Lower lobe of right lung (tissue), 2 donors: Measurements from ENCODE around the gene IMMP1L. TPM values are rescaled to one million over a fixed set of nuclear protein-coding genes. Genes with fewer than 3 reads are reported as not detected.

Experiments
- ATAC-seq, 2 donors: fragments of 200-7000 bp; cut with Tn5 transposase; one replicate each; pipeline ENCODE4 v1.9.1; 2020 to 2022; ENCODE audit warnings: mild to moderate bottlenecking in 2 of 2, moderate library complexity in 2 of 2
- DNase-seq: peaks from one replicate; pipeline ENCODE4 v3.0.0-alpha.2; 2020
- H3K27ac ChIP-seq: fragments of 200-600 bp; one replicate; pipeline ENCODE4 v1.8.0; 2022
- H3K27me3 ChIP-seq: fragments of 200-600 bp; one replicate; pipeline ENCODE4 v1.8.0; 2022; ENCODE audit warnings: low read depth
- H3K36me3 ChIP-seq: fragments of 200-600 bp; one replicate; pipeline ENCODE4 v1.8.0; 2022; ENCODE audit warnings: mild to moderate bottlenecking
- H3K4me1 ChIP-seq: fragments of 200-600 bp; one replicate; pipeline ENCODE4 v1.8.0; 2022
- H3K4me3 ChIP-seq: fragments of 200-600 bp; one replicate; pipeline ENCODE4 v1.8.0; 2022; ENCODE audit warnings: mild to moderate bottlenecking
- H3K9me3 ChIP-seq: fragments of 200-600 bp; one replicate; pipeline ENCODE4 v1.8.0; 2022
- intact Hi-C: fragments of 100-400 bp; cut with DNase I; formaldehyde crosslinking; loops from one replicate; pipeline ENCODE4 v1.11.0; 2022
- total RNA-seq: library from RNA; stranded (reverse); fragmentation: NEBNext Ultra II Directional; extraction: Animal tissue kit (Norgen Biotek cat#: 25700); gene quantifications from one replicate; pipeline ENCODE4 v1.2.1, GENCODE V29; 2021
- TF ChIP-seq, protein P1 (sequence below): fragments of 200-600 bp; IDR thresholded peaks from one replicate; pipeline ENCODE4 v1.8.0; 2022; ENCODE audit warnings: antibody characterized with exemption, mild to moderate bottlenecking
- donor health status: DM: no; HTN: yes; CAD: no; lungs with severe emphysema.

IMMP1L gene
- total RNA-seq, 1 donor from 2014 or later, result 14.4 TPM

DNA sequence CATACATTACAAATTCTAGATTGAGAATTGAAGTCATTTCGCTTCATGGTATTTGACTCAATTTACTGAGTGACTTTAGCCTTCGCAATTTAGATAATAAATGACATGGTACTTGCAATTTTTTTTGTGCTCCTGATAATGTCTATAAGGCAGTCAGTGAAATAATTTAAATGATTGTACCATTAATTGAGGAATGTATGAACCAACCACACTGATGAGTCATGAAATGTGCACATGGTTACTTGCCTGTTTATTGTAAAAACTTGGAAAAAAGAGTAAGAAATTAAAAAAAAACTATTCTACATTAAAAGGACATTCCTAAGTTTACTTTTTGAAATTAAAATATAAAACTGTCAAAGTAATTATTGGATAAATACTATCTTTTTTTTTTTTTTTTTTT is 96.5 kb downstream of the IMMP1L start:
- H3K27ac ChIP-seq, result no peak overlapping the region
- no peaks in the 10 kb centered on the region for H3K27me3 ChIP-seq
- ATAC-seq (no peak), DNase-seq (no peak)
- no peaks in the 10 kb centered on the region for H3K36me3 ChIP-seq
- H3K4me3 ChIP-seq, result no peak overlapping the region
- TF ChIP-seq, protein P1, sequence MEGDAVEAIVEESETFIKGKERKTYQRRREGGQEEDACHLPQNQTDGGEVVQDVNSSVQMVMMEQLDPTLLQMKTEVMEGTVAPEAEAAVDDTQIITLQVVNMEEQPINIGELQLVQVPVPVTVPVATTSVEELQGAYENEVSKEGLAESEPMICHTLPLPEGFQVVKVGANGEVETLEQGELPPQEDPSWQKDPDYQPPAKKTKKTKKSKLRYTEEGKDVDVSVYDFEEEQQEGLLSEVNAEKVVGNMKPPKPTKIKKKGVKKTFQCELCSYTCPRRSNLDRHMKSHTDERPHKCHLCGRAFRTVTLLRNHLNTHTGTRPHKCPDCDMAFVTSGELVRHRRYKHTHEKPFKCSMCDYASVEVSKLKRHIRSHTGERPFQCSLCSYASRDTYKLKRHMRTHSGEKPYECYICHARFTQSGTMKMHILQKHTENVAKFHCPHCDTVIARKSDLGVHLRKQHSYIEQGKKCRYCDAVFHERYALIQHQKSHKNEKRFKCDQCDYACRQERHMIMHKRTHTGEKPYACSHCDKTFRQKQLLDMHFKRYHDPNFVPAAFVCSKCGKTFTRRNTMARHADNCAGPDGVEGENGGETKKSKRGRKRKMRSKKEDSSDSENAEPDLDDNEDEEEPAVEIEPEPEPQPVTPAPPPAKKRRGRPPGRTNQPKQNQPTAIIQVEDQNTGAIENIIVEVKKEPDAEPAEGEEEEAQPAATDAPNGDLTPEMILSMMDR, result no peak
- intact Hi-C loops, result no loop called here
- peaks cover 3% of the 10 kb centered on the region for H3K9me3 ChIP-seq
- H3K4me1 ChIP-seq, result no peaks in the 10 kb centered on the region

DNA sequence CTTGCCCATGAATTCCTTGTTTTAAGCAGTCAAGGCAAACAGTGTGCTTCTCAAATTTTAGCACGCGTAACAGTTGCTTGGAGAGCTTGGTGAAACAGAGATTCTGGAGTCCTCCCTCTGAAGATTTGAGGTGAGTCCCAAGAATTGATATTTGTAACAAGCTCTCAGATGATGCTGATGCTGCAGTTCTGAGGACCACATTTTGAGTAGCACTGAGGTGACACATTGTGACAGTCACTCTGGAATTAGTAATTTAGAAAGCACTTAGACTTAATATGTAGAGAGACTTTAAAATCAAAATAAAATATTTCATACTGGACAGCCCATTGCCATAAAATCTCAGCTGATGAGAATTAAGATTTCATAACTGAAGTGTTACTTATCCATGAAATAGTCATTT is 101.2 kb downstream of the IMMP1L start:
- peaks cover 3% of the 10 kb centered on the region for H3K9me3 ChIP-seq
- DNase-seq (no peak), ATAC-seq (no peak)
- H3K4me1 ChIP-seq, result no peaks in the 10 kb centered on the region
- no peaks in the 10 kb centered on the region for H3K27me3 ChIP-seq
- TF ChIP-seq, protein P1, result no peak
- intact Hi-C loops, result no loop called here
- no peaks in the 10 kb centered on the region for H3K36me3 ChIP-seq
- H3K27ac ChIP-seq, result no peak overlapping the region
- H3K4me3 ChIP-seq, result no peak overlapping the region

DNA sequence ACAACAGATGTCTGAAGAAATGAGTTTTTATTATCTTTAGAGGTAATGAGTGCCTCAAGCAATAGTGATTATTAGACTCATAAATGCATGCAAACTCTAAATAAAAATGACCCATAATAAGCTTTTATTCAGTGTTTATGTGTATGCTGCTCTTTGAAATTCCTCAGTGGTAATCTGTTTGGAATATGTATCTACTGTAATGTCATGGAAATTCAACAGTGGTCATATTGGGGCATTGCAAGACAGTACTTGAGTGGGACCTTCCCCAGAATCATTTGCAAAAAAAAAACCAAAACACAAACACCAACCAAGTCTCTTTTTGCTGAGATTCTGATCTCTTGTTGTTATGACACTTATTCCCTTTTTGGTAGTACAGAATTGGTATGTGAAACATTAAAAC is 104.8 kb downstream of the IMMP1L start:
- no peak overlapping the region for H3K27ac ChIP-seq
- no peaks in the 10 kb centered on the region for H3K27me3 ChIP-seq
- intact Hi-C loops, result no loop called here
- TF ChIP-seq, protein P1, result no peak
- H3K9me3 ChIP-seq, result no peaks in the 10 kb centered on the region
- DNase-seq (no peak), ATAC-seq (no peak)
- H3K36me3 ChIP-seq, result no peaks in the 10 kb centered on the region
- H3K4me3 ChIP-seq, result no peak overlapping the region
- no peaks in the 10 kb centered on the region for H3K4me1 ChIP-seq

DNA sequence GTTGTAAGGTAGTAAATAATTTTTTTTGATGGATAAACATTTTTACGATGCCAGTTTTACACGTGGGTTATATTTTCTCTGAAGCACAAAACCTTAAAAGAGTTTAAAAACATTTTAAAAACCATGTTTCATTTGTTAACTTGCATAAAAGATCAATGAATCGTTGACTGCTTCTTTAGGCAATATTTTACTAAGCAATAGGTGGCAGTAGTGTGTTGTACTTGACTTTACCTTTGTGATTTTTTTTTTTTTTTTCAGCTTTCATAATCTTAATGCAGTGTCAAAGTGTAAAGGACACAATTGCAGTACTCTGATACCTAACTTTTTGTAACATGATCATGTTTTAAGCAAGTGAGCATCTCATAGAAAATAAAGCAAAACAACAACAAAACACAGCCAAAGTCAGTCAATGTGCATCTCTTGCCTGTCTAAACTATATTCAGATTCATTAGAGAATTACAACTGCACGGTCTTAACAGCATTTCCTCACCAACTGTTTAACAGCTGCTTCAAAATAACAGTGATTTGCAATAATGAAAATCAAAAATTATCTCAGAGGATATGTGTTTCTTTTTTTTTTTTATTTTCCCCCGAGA is 112.1 kb downstream of the IMMP1L start:
- no peak overlapping the region for H3K4me3 ChIP-seq
- peaks cover 5% of the 10 kb centered on the region for H3K9me3 ChIP-seq
- H3K27ac ChIP-seq, result no peak overlapping the region
- no peaks in the 10 kb centered on the region for H3K4me1 ChIP-seq
- no peak for ATAC-seq
- H3K36me3 ChIP-seq, result no peaks in the 10 kb centered on the region
- TF ChIP-seq, protein P1, result peak; percentile 44
- H3K27me3 ChIP-seq, result no peaks in the 10 kb centered on the region
- no peak for DNase-seq
- intact Hi-C loops, result no loop called here

DNA sequence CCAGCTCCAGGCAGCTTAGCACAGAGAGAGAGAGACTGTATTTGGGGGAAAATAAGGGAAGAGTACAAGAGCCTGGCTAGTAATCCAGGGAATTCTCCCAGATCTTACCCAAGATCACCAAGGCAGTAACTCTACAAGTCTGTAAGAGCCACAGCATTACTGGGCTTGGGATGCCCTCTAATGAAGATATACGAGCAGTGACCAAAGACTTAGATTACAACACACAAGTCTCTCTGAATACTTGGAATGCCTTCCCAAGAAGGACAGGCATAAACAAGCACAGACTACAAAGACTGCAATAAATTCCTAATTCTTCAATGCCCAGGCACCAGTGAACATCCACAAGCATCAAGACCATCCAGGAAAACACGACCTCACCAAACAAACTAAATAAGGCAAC is 122.0 kb downstream of the IMMP1L start:
- H3K4me3 ChIP-seq, result no peak overlapping the region
- no peak overlapping the region for H3K27ac ChIP-seq
- no peak for DNase-seq
- H3K36me3 ChIP-seq, result no peaks in the 10 kb centered on the region
- H3K9me3 ChIP-seq, result no peaks in the 10 kb centered on the region
- H3K4me1 ChIP-seq, result no peaks in the 10 kb centered on the region
- TF ChIP-seq, protein P1, result no peak
- ATAC-seq, result no peak
- no peaks in the 10 kb centered on the region for H3K27me3 ChIP-seq
- intact Hi-C loops, result no loop called here
